ENCODE measurements around the gene DIP2C. TPM values are rescaled to one million over a fixed set of nuclear protein-coding genes. Genes with fewer than 3 reads are reported as not detected.

The DIP2C gene
- total RNA-seq (24.3 TPM), polyA plus RNA-seq (21.0 TPM)

DNA sequence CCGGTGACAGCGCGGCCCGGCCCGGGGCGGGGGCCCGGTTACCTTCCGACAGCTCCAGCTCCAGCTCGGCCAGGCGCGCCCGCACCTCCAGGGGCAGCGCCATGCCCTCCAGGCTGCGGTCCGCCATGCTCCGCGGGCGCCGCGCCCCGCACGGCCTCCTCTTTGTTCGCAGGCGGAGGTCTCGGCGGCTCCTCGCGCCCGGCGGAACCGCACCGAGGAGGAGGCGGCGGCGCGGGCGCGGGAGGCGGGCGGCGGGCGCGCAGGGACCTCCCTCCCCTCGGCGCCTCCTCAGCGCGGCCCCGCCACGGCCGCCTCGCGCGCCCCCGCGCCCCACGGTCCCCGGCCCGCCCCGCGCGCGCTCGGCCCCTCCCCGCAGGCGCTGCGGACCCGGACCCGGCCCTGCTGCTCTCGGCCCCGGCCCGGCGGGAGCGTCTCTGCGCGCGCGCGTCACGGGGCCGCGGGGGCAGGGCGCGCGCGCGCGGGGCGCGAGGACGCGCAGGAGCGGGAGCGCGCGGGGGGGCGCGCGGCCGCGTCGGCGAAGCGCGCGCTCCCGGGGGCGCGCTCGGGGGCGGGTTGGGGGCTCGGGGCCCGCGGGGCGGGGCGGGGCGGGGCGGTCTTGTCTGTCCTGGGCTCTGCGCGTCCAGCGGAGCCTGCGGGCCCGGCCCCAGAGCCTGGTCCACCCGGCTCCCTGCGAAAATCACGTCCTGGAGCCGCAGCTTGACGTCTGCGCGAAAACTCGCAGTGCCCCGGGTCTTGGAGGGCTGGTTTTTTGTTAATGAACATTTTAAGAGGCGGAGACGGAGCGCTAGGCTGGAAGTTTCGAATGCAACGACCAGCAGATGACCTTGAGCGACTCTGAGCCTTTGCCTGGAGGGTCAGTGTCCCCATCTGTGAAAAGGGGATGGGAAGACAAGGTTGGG is at the start of gene DIP2C:
DIP2C (minus strand) TSS at position 217 of the 920 bp plus-strand sequence; CDS start at position 127, 90 bp downstream.
- H3K36me3 ChIP-seq (ENCODE audit: insufficient read depth) = no peaks in the 10 kb centered on the region
- no peak for DNase-seq (ENCODE audit: extremely low spot score)
- H3K27ac ChIP-seq (ENCODE audit: low read depth) = peak within 1 kb of the TSS; percentile 84
- H3K4me3 ChIP-seq (ENCODE audit: low read depth, low read length) = peak within 1 kb of the TSS; percentile 93
- under 1% methylated on average over 129 of the region's 137 CpGs for WGBS
- H3K4me1 ChIP-seq (ENCODE audit: insufficient read depth) = no peaks in the 10 kb centered on the region

GRCh38 chr10:734481-734880 is 45.0 kb upstream of the DIP2C start:
- no peak overlapping the region for H3K27ac ChIP-seq (ENCODE audit: low read depth)
- no peak for DNase-seq (ENCODE audit: extremely low spot score)
- H3K4me1 ChIP-seq (ENCODE audit: insufficient read depth) = no peaks in the 10 kb centered on the region
- no peak overlapping the region for H3K4me3 ChIP-seq (ENCODE audit: low read depth, low read length)
- no peaks in the 10 kb centered on the region for H3K36me3 ChIP-seq (ENCODE audit: insufficient read depth)
- WGBS = 55% methylated on average over 3 of the region's 3 CpGs

GRCh38 chr10:733086-733485 is 43.6 kb upstream of the DIP2C start:
- H3K4me1 ChIP-seq (ENCODE audit: insufficient read depth) = no peaks in the 10 kb centered on the region
- no peak overlapping the region for H3K27ac ChIP-seq (ENCODE audit: low read depth)
- H3K4me3 ChIP-seq (ENCODE audit: low read depth, low read length) = no peak overlapping the region
- H3K36me3 ChIP-seq (ENCODE audit: insufficient read depth) = no peaks in the 10 kb centered on the region
- DNase-seq (ENCODE audit: extremely low spot score) = no peak
- 79% methylated on average over 9 of the region's 9 CpGs for WGBS

DNA sequence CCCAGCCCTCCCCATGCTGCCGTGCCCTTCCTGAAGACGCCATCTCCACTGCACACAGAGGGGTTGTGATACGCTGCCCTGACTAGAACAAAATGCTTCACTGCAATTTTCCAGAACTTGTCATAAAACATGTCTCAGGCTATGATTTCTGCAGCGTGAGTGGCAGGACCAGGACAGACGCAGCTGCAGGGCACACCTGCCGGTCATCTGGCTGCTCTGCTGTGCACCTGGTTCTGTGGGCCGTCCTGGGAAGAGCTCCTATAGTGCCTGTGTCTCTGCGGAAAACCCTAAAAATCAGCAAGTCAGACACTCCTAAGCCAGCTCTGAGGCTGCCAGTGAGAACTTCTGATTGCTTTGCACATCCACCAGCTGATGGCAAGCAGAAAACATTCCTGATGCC is 39.7 kb upstream of the DIP2C start:
- 81% methylated on average over 8 of the region's 8 CpGs for WGBS
- no peak overlapping the region for H3K27ac ChIP-seq (ENCODE audit: low read depth)
- no peak for DNase-seq (ENCODE audit: extremely low spot score)
- H3K4me1 ChIP-seq (ENCODE audit: insufficient read depth) = no peaks in the 10 kb centered on the region
- no peaks in the 10 kb centered on the region for H3K36me3 ChIP-seq (ENCODE audit: insufficient read depth)
- no peak overlapping the region for H3K4me3 ChIP-seq (ENCODE audit: low read depth, low read length)

- no peak overlapping the region for H3K27ac ChIP-seq (ENCODE audit: low read depth)
- H3K4me3 ChIP-seq (ENCODE audit: low read depth, low read length) = no peak overlapping the region
- no peaks in the 10 kb centered on the region for H3K36me3 ChIP-seq (ENCODE audit: insufficient read depth)
- no peaks in the 10 kb centered on the region for H3K4me1 ChIP-seq (ENCODE audit: insufficient read depth)
- 79% methylated on average over 8 of the region's 8 CpGs for WGBS
- no peak for DNase-seq (ENCODE audit: extremely low spot score)
Measured at GRCh38 chr10:728603-729002, 39.1 kb upstream of the DIP2C start.

- Histone ChIP-seq H3K27ac (ENCODE audit: low read depth) (no peak overlapping the region), H3K36me3 (ENCODE audit: insufficient read depth) (no peaks in the 10 kb centered on the region), H3K4me3 (ENCODE audit: low read depth, low read length) (no peak overlapping the region), H3K4me1 (ENCODE audit: insufficient read depth) (no peaks in the 10 kb centered on the region)
- DNase-seq (ENCODE audit: extremely low spot score) = no peak
- WGBS = 55% methylated on average over 15 of the region's 15 CpGs
Measured at GRCh38 chr10:727162-727790, 37.8 kb upstream of the DIP2C start.

- no peaks in the 10 kb centered on the region for H3K4me1 ChIP-seq (ENCODE audit: insufficient read depth)
- no peak overlapping the region for H3K27ac ChIP-seq (ENCODE audit: low read depth)
- H3K36me3 ChIP-seq (ENCODE audit: insufficient read depth) = no peaks in the 10 kb centered on the region
- no peak for DNase-seq (ENCODE audit: extremely low spot score)
- H3K4me3 ChIP-seq (ENCODE audit: low read depth, low read length) = no peak overlapping the region
- WGBS = 58% methylated on average over 11 of the region's 11 CpGs
Measured at GRCh38 chr10:725786-726185, 36.3 kb upstream of the DIP2C start.

DNA sequence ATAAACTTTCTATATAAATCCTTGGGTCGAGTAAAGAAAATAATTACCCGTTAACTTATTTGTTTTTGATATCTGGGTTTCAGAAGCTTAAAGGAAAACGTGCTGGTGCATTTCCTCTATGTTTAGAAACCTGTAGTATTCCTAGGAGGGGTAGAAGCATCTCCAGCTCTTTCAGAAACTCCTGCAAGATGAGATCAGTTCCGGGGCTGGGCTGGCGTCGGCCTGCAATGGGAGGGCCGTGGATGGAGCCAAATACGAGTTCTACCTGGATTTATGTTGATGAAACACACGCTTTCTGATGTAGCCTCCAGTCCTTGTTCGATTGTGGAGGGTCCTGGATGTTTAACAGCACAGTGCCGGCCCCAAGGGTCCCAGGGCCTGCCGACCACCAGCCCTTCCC is 35.8 kb upstream of the DIP2C start:
- Histone ChIP-seq H3K36me3 (ENCODE audit: insufficient read depth) (no peaks in the 10 kb centered on the region), H3K4me3 (ENCODE audit: low read depth, low read length) (no peak overlapping the region), H3K4me1 (ENCODE audit: insufficient read depth) (no peaks in the 10 kb centered on the region), H3K27ac (ENCODE audit: low read depth) (no peak overlapping the region)
- DNase-seq (ENCODE audit: extremely low spot score) = no peak
- 68% methylated on average over 12 of the region's 12 CpGs for WGBS

DNA sequence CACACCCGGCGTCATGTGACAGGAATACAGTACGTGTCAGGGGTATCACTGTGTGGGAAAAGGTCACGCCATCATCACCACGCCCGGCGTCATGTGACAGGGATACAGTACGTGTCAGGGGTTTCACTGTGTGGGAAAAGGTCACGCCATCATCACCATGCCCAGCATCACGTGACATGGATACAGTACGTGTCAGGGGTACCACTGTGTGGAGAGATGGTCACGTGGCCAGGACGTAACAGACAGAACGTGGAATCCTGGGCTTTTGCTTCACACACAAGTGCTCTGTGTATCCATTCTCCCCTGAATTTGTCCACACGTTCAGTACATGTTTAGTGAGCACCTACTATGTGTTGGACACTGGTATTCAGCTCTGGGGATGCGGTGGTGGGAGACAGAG is 34.5 kb upstream of the DIP2C start:
- Histone ChIP-seq H3K4me1 (ENCODE audit: insufficient read depth) (no peaks in the 10 kb centered on the region), H3K4me3 (ENCODE audit: low read depth, low read length) (no peak overlapping the region), H3K36me3 (ENCODE audit: insufficient read depth) (no peaks in the 10 kb centered on the region), H3K27ac (ENCODE audit: low read depth) (no peak overlapping the region)
- 93% methylated on average over 16 of the region's 16 CpGs for WGBS
- DNase-seq (ENCODE audit: extremely low spot score) = no peak

- DNase-seq (ENCODE audit: extremely low spot score) = no peak
- Histone ChIP-seq H3K27ac (ENCODE audit: low read depth) (no peak overlapping the region), H3K4me3 (ENCODE audit: low read depth, low read length) (no peak overlapping the region), H3K36me3 (ENCODE audit: insufficient read depth) (no peaks in the 10 kb centered on the region), H3K4me1 (ENCODE audit: insufficient read depth) (no peaks in the 10 kb centered on the region)
- 93% methylated on average over 26 of the region's 26 CpGs for WGBS
Measured at GRCh38 chr10:722281-723060, 33.0 kb upstream of the DIP2C start.

DNA sequence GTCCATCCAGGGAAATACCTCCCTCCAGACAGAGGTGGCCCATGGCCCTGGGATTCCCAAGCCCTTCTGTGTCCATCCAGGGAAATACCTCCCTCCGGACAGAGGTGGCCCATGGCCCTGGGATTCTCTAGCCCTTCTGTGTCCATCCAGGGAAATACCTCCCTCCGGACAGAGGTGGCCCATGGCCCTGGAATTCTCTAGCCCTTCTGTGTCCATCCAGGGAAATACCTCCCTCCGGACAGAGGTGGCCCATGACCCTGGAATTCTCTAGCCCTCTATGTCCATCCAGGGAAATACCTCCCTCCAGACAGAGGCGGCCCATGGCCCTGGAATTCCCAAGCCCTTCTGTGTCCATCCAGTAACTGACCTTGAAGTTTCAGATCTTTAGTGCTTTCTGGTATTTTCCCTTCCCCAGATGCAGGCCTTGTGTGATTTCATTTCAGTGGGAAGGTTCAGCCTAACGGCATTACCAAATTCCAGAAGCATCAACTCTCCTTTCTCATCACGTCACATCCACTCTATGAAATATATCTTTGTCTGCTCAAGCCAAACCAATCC is 28.8 kb upstream of the DIP2C start:
- no peak overlapping the region for H3K4me3 ChIP-seq (ENCODE audit: low read depth, low read length)
- 92% methylated on average over 6 of the region's 6 CpGs for WGBS
- no peaks in the 10 kb centered on the region for H3K36me3 ChIP-seq (ENCODE audit: insufficient read depth)
- H3K27ac ChIP-seq (ENCODE audit: low read depth) = no peak overlapping the region
- no peaks in the 10 kb centered on the region for H3K4me1 ChIP-seq (ENCODE audit: insufficient read depth)
- no peak for DNase-seq (ENCODE audit: extremely low spot score)

DNA sequence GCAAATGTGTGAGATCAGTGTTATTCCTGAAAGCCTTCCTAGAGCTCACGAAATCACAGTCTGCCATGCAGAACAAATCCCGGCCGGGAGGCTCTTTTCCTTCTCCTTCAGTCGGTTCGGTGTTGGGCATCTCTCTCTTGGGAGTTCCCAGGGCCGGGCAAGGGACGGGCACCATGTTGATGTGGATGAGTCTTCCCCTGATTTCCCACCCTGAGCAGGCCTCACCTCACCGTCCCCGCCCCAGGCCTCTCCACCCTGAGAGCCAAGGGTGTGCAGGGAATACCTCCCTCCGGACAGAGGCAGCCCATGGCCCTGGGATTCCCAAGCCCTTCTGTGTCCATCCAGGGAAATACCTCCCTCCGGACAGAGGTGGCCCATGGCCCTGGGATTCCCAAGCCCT is 28.0 kb upstream of the DIP2C start:
- Histone ChIP-seq H3K27ac (ENCODE audit: low read depth) (no peak overlapping the region), H3K36me3 (ENCODE audit: insufficient read depth) (no peaks in the 10 kb centered on the region), H3K4me1 (ENCODE audit: insufficient read depth) (no peaks in the 10 kb centered on the region), H3K4me3 (ENCODE audit: low read depth, low read length) (no peak overlapping the region)
- DNase-seq (ENCODE audit: extremely low spot score) = no peak
- WGBS = 86% methylated on average over 11 of the region's 11 CpGs

DNA sequence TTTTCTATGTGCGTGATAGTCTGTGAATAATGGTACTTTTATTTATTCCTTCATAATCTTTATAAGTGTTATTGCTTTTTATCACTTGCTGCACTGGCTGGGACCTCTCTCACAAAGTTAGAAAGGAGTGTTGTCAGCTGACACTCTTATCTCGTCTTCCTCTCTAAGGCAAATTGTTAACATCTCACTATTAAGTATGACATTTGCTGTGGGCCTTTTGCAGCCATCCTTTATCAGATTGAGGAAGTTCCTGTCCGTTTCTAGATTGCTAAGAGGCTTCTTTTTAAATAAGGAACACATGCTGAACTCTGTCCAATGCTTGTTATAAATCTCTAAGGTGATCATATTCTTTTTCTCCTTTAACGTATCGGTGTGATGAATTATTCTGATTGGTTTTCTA is 27.4 kb upstream of the DIP2C start:
- no peak for DNase-seq (ENCODE audit: extremely low spot score)
- H3K27ac ChIP-seq (ENCODE audit: low read depth) = no peak overlapping the region
- no peaks in the 10 kb centered on the region for H3K36me3 ChIP-seq (ENCODE audit: insufficient read depth)
- no peaks in the 10 kb centered on the region for H3K4me1 ChIP-seq (ENCODE audit: insufficient read depth)
- 54% methylated on average over 5 of the region's 5 CpGs for WGBS
- no peak overlapping the region for H3K4me3 ChIP-seq (ENCODE audit: low read depth, low read length)

Measured in urinary bladder (tissue), 4 donors.